HEK293T (cell line): ENCODE measurements around the gene TBC1D22A.

ENCODE experiments used
- BHLHE40 ChIP-seq: fragments of 450-650 bp; IDR thresholded peaks from 2 replicates; pipeline ENCODE4 v1.6.1; 2016; ENCODE audit warnings: mild to moderate bottlenecking, moderate library complexity, borderline replicate concordance
- FOXA1 ChIP-seq: fragments of 450-650 bp; IDR thresholded peaks from 2 replicates; pipeline ENCODE4 v1.6.1; 2016; ENCODE audit warnings: mild to moderate bottlenecking
- FOXM1 ChIP-seq: fragments of 450-650 bp; IDR thresholded peaks from 2 replicates; pipeline ENCODE4 v1.6.1; 2017; ENCODE audit warnings: mild to moderate bottlenecking, borderline replicate concordance
- SUZ12 ChIP-seq: fragments of 450-650 bp; IDR thresholded peaks from 2 replicates; pipeline ENCODE4 v1.6.1; 2016; ENCODE audit warnings: mild to moderate bottlenecking

- TF ChIP-seq BHLHE40: no peak
- TF ChIP-seq FOXM1: no peak
- no peak for TF ChIP-seq SUZ12
- no peak for TF ChIP-seq FOXA1
Observed at GRCh38 chr22:46741974-46742519, 20.4 kb upstream of the TBC1D22A start.
